Fibroblast of peridontal ligament (primary cell): ENCODE results near the gene OLFML3.

ENCODE experiments used
- DNase-seq: peaks from one replicate; pipeline ENCODE4 v3.0.0-alpha.2; 2010; ENCODE audit errors: extremely low read depth

Gene OLFML3

DNA sequence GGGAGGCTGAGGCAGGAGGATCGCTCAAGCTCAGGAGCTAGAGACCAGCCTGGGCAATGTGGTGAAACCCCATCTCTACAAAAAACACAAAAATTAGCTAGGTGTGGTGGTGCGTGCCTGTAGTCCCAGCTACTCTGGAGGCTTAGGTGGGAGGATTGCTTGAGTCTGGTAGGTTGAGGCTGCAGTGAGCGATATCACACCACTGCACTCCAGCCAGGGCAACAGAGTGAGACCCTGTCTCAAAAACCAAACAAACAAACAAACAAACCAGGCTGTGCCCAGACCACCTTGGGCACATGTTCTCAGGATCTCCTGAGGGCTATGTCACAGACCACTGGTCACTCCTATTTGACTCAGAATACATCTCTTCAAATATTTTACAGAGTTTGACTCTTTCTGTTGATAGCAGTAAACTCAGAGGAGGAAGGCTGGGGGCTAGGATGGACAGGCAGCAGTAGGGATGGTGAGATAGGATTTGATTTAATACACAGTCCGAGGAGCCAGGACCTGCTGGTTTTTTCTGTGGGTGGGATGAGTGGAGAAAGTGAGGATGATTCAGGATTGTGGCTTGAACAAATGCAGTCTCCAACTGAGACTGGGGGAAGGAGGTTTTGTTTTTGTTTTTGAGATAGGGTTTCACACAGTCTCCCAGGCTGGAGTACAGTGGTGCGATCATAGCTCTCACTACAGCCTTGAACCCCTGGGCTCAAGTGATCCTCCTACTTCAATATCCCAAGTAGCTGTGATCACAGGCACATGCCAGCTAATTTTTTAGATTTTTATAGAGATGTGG lies 46.5 kb downstream of the OLFML3 start:
- no peak for DNase-seq

- no peak for DNase-seq
Measured at GRCh38 chr1:114026797-114027196, 47.5 kb downstream of the OLFML3 start.
